HG02885 (cell line): ENCODE data around the gene OR6J1.
"Not testable (repeated sequence)": the region's sequence is repeated elsewhere in the genome, so short reads cannot be mapped to it uniquely, and the experiment has no call there.

Experiments used
- ATAC-seq: cut with Tn5 transposase; IDR thresholded peaks from one replicate; pipeline ENCODE4 v1.9.1; 2021; ENCODE audit warnings: mild to moderate bottlenecking; ENCODE audit not compliant: unreplicated experiment, poor library complexity

Gene OR6J1

DNA sequence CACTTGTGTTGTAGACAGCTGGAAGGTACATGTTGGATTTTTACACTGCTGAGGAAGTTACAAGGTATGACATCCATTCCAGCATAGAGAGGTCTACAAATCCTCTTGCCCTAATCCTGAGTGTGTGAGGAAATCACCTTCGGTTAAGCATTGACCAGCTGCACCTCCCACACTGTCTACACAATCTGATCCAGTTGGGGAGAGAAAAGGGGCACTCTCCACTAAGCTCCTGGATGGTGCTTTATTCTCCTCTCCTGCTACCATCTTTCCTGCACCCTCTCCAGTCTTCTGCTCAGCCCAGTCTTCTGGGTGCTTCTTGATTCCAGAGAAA lies at the start of gene OR6J1:
TSS of gene OR6J1 (minus strand) at position 48 of the 331 bp plus-strand sequence. CDS start 9,541 bp downstream, outside the sequence.
- no peak for ATAC-seq

DNA sequence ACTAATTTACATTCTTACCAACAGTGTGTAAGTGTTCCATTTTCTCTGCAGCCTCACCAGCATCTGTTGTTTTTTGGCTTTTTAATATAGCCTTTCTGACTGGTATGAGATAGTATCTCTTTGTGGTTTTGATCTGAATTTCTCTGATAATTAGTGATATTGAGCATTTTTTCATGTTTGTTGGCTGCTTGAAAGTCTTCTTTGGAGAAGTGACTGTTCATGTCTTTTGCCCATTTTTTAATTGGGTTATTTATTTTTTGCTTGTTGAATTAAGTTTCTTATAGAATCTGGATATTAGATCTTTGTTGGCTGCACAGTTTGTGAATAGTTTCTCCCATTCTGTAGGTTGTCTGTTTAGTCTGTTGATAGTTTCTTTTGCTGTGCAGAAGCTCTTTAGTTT lies 48.0 kb upstream of the OR6J1 start:
- no peak for ATAC-seq

GRCh38 chr14:22691171-22691570 lies 47.0 kb upstream of the OR6J1 start:
- no peak for ATAC-seq

DNA sequence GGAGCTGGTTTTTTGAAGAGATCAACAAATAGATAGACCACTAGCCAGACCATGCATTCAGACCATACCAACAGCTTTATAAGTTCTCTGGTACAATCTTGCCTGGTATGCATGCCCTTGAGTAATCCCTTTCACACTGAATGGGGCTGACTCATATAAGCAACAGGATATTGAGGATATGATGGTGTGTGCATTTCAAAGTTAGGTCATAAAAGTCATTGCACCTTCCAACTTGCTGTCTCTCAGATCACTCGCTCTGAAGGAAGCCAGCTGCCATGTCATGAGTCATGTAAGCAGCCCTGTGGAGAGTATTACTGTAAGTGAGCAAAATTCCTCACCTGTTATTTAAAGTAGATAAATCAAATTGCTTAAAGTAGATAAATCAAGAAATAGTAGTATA lies 45.0 kb upstream of the OR6J1 start:
- ATAC-seq = no peak

DNA sequence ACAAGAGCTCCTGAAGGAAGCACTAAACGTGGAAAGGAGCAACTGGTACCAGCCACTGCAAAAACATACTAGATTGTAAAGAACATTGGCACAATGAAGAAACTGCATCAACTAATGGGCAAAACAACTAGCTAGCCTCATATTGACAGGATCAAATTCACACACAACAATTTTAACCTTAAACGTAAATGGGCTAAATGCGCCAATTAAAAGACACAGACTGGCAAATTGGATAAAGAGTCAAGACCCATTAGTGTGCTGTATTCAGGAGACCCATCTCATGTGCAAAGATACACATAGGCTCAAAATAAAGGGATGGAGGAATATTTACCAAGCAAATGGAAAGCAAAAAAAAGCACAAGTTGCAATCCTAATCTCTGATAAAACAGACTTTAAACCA lies 43.8 kb upstream of the OR6J1 start:
- not testable (repeated sequence) for ATAC-seq

- ATAC-seq = not testable (repeated sequence)
Observed at GRCh38 chr14:22686176-22686611, 42.0 kb upstream of the OR6J1 start.

DNA sequence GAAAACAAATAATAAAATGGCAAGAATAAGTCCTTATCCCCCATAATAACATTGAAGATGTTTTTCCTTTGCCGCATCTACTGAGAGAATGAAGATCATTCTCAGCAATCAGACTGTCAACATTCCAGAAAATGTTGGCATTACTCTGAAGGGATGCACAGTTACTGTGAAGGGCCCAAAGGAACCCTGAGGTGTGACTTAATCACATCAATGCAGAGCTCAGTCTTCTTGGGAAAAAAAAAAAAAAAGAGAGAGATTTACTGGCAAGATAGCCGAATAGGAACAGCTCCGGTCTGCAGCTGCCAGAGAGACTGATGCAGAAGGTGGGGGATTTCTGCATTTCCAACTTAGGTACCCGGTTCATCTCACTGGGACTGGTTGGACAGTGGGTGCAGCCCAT lies 41.3 kb upstream of the OR6J1 start:
- no peak for ATAC-seq

DNA sequence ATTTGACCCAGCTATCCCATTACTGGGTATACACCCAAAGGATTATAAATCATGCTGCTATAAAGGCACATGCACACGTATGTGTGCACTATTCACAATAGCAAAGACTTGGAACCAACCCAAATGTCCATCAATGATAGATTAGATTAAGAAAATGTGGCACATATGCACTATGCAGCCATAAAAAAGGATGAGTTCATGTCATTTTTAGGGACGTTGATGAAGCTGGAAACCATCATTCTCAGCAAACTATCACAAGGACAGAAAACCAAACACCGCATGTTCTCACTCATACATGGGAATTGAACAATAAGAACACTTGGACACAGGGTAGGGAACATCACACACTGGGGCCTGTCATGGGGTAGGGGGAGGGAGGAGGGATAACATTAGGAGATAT lies 39.3 kb upstream of the OR6J1 start:
- not testable (repeated sequence) for ATAC-seq

- no peak for ATAC-seq
Observed at GRCh38 chr14:22678221-22678620, 34.1 kb upstream of the OR6J1 start.

DNA sequence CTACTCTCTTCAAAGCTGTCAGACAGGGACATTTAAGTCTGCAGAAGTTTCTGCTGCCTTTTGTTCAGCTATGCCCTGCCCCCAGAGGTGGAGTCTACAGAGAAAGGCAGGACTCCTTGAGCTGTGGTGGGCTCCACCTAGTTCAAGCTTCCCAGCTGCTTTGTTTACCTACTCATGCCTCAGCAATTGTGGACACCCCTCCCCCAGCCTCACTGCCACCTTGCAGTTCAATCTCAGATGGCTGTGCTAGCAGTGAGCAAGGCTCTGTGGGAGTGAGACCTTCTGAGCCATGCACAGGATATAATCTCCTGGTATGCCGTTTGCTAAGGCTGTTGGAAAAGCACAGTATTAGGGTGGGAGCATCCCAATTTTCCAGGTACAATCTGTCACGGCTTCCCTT lies 33.4 kb upstream of the OR6J1 start:
- ATAC-seq = not testable (repeated sequence)

- ATAC-seq = no peak
Observed at GRCh38 chr14:22671622-22672021, 27.5 kb upstream of the OR6J1 start.

DNA sequence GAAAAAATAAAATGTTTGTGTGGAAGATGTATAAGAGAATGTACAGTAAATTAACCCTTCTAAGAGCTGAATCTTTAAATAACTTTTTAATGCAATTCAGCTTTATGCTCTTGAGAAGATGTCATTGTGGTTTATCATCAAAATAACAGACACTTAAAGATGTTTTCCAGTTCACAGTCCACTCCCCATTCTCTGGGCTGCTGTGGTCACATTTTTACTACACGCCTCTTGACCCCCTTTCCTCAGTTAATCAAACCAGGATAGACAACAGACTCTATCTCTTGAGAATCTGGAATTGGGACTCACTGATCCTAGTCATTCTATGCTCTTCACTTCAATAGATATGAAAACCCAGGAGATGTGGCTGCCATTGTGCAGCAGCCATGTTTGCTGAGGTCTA lies 24.7 kb upstream of the OR6J1 start:
- ATAC-seq = no peak

- ATAC-seq = peak; percentile 46
Observed at GRCh38 chr14:22668417-22668816, 24.3 kb upstream of the OR6J1 start.

GRCh38 chr14:22667881-22668280 lies 23.7 kb upstream of the OR6J1 start:
- no peak for ATAC-seq

DNA sequence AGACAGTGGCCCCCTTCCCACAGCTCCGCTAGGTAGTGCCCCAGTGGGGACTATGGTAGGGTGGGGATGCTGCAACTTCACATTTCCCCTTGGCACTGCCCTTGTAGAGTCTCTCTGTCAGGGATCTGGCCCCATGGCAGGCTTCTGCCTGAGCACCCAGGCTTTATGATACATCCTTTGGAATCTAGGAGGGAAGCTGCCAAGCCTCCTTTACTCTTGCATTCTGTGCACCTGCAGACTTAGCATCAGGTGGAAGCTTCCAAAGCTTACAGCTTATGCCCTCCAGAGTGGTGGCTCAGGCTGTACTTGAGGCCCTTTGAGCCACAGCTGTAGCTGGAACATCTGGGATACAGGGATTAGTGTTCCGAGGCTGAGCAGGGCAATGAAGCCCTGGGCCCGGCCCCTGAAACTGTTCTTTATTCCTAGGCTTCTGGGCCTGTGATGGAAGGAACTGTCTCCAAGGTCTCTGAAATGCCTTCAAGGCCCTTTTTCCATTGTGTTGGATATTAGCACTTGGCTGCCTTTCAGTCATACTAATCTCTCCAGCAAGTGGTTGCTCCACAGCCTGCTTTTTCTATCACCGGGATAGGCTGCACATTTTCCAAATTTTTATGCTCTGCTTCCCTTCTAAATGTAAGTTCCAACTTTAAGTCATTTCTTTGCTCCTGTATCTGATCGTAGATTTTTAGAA lies 22.2 kb upstream of the OR6J1 start:
- no peak for ATAC-seq

- no peak for ATAC-seq
Observed at GRCh38 chr14:22664261-22664660, 20.1 kb upstream of the OR6J1 start.

DNA sequence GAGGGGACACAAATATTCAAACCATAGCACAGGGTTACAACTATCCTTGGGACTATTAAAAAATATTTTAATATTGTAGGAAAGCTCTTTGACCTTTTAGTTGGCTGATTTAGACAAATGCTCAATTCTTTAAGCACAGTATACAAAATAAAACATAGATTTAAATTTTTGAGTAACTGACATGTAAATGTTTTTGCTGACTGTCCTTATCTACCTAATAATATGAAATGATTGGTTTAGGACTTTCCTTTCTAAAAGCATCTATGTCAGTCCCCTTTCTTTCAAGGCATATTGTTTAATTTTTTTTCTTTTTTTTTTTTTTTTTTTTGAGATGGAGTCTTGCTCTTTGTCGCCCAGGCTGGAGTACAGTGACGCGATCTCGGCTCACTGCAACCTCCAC lies 16.5 kb upstream of the OR6J1 start:
- no peak for ATAC-seq

- no peak for ATAC-seq
Observed at GRCh38 chr14:22658946-22659345, 14.8 kb upstream of the OR6J1 start.

DNA sequence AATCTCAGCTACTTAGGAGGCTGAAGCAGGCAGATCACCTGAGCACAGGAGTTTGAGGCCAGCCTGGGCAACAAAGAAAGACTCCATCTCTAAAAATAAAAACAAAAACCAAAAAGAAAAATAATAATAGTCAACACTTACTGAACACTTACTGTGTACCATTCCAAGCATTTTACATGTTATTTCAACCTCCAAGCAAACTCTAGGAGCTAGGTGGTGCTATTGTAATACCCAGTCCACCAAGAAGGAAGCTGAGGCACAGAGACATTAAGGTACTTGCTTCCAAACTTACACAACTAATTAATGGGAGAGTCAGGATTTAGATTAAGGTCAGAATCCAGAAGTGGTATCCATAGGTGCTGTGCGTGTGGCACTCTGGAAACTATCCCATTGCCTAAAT lies 13.7 kb upstream of the OR6J1 start:
- ATAC-seq = no peak

DNA sequence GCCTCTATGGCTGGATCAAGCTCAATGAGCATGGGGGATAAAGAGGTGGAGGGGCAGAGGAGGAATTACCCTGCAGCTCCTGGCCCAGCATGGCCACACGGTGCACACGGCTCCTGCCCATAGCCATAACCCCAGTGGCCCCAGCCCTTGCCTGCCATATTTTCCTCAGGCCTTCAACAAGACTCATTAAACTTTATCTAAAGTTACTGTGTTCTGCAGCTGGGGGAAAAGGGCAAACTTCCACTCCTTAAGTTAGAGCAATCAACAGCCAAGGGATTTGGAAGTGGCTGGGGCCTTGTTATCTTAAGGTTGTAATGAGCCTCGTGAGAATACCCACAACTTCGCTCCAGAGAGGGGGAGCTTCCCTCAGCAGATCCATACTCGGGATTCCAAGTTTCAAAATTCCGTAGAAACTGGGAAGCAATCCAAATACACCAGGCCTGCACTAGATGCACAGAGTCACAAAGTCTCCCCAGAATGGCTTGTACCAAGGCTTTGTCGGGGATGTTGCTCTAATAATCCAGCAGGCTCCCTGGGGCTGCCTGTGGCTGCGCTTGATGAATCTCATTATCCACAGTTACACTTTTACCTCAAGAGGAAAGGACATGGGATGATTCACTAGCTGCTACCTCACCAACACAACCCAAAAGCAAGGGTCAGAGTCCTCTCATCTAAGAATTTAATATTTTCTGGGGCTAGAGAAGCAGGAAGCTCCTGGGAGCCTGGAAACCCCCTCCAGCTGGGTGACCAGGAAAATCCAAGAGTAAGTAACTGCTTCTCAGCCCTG lies 13.0 kb upstream of the OR6J1 start:
- no peak for ATAC-seq

- ATAC-seq = no peak
Observed at GRCh38 chr14:22656226-22656625, 12.1 kb upstream of the OR6J1 start.
